Neural progenitor cell (in vitro differentiated cells): ENCODE measurements around the gene LMBRD2. TPM values are rescaled to one million over a fixed set of nuclear protein-coding genes. Genes with fewer than 3 reads are reported as not detected.

Source experiments
- DNase-seq: peaks from one replicate; pipeline ENCODE4 v3.0.0-alpha.2; 2016; ENCODE audit warnings: low spot score
- H2AFZ ChIP-seq: fragments of 200-600 bp; sonication (generic); replicated peaks from 2 replicates; pipeline ENCODE4 v1.6.1; 2016; ENCODE audit warnings: antibody characterized with exemption
- H3F3A ChIP-seq: fragments of 200-600 bp; sonication (generic); 2 replicates; pipeline ENCODE4 v1.6.1; 2016; ENCODE audit warnings: antibody characterized with exemption, low read depth
- H3K27ac ChIP-seq: fragments of 200-600 bp; sonication (generic); 2 replicates; pipeline ENCODE4 v1.5.1; 2016; ENCODE audit warnings: mild to moderate bottlenecking
- H3K27me3 ChIP-seq: fragments of 200-600 bp; sonication (generic); 2 replicates; pipeline ENCODE4 v1.6.1; 2016; ENCODE audit warnings: mild to moderate bottlenecking, moderate library complexity
- H3K36me3 ChIP-seq: fragments of 200-600 bp; sonication (generic); 2 replicates; pipeline ENCODE4 v1.5.1; 2016
- H3K4me1 ChIP-seq: fragments of 200-600 bp; sonication (generic); 2 replicates; pipeline ENCODE4 v1.6.1; 2016; ENCODE audit warnings: mixed run types
- H3K4me2 ChIP-seq: fragments of 200-600 bp; sonication (generic); 2 replicates; pipeline ENCODE4 v1.6.1; 2016
- H3K4me3 ChIP-seq: fragments of 200-600 bp; sonication (generic); 2 replicates; pipeline ENCODE4 v1.5.1; 2016
- H3K79me2 ChIP-seq: fragments of 200-600 bp; sonication (generic); 2 replicates; pipeline ENCODE4 v1.6.1; 2016; ENCODE audit warnings: low read depth
- H3K9ac ChIP-seq: fragments of 200-600 bp; sonication (generic); 2 replicates; pipeline ENCODE4 v1.6.1; 2016
- H3K9me3 ChIP-seq: fragments of 200-600 bp; sonication (generic); 2 replicates; pipeline ENCODE4 v1.5.1; 2016; ENCODE audit warnings: low read depth
- H4K20me1 ChIP-seq: fragments of 200-600 bp; sonication (generic); 2 replicates; pipeline ENCODE4 v1.6.1; 2016; ENCODE audit warnings: low read depth
- H3K27ac Mint-ChIP-seq: 3 replicates; pipeline ENCODE4 v1.8.0; 2021; ENCODE audit warnings: mixed read lengths
- H3K27me3 Mint-ChIP-seq: 2 replicates; pipeline ENCODE4 v1.8.0; 2022; ENCODE audit warnings: low read depth, mild to moderate bottlenecking, inconsistent platforms, moderate library complexity, mixed read lengths; ENCODE audit not compliant: insufficient read depth
- H3K36me3 Mint-ChIP-seq: 3 replicates; pipeline ENCODE4 v1.8.0; 2021; ENCODE audit warnings: mixed read lengths
- H3K4me1 Mint-ChIP-seq: 3 replicates; pipeline ENCODE4 v1.8.0; 2021; ENCODE audit warnings: mixed read lengths
- H3K4me3 Mint-ChIP-seq: 3 replicates; pipeline ENCODE4 v1.8.0; 2021; ENCODE audit warnings: mild to moderate bottlenecking, moderate library complexity, mixed read lengths
- H3K9me3 Mint-ChIP-seq: 3 replicates; pipeline ENCODE4 v1.8.0; 2020; ENCODE audit warnings: mixed read lengths
- EZH2 ChIP-seq: fragments of 200-600 bp; sonication (generic); IDR thresholded peaks from 2 replicates; pipeline ENCODE4 v1.6.1; 2017; ENCODE audit warnings: antibody characterized with exemption, mild to moderate bottlenecking, moderate library complexity
- EZH2phosphoT487 ChIP-seq: fragments of 200-600 bp; sonication (generic); IDR thresholded peaks from 2 replicates; pipeline ENCODE4 v1.6.1; 2017; ENCODE audit warnings: antibody characterized with exemption
- total RNA-seq: library from RNA; depleted of rRNA; stranded (reverse); fragments of >200 nt; gene quantifications from 2 replicates; pipeline ENCODE4 v1.2.3, GENCODE V29; 2015; ENCODE audit warnings: low replicate concordance
- TF ChIP-seq, protein P1 (sequence below): fragments of 200-600 bp; sonication (generic); IDR thresholded peaks from 2 replicates; pipeline ENCODE4 v1.5.1; 2017; ENCODE audit warnings: antibody characterized with exemption, mild to moderate bottlenecking

LMBRD2 gene
- total RNA-seq, 1 donor from 2014 or later, result 11.8 TPM

DNA sequence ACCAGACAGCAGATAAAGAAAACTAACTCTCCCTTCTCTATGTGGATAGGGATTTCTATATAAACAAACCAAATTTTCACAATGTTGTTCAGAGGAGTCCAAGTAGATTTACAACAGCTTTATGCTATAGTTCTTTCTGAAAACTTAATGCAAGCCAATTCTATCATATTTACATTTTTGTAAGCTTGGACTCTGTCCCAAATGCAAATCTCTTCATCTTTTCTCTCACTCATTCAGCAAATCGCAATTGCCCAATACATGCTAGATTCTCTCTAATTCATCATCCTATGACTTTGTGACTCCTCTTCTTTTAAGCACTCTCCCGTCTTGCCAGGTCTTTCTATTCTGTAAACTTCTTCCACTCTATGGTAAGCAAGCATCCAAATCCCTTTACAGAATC lies 45.9 kb downstream of the LMBRD2 start:
- Histone ChIP-seq H3K4me2 (no peak overlapping the region), H3K9ac (no peak overlapping the region), H3K4me1 (no peaks in the 10 kb centered on the region), H3K4me3 (no peak overlapping the region), H2AFZ (no peak overlapping the region), H3K9me3 (no peaks in the 10 kb centered on the region), H3F3A (no peaks in the 10 kb centered on the region), H3K79me2 (no peaks in the 10 kb centered on the region), H3K27me3 (no peaks in the 10 kb centered on the region), H3K36me3 (no peaks in the 10 kb centered on the region), H4K20me1 (no peaks in the 10 kb centered on the region), H3K27ac (no peak overlapping the region)
- DNase-seq, result no peak
- no peaks in the 10 kb centered on the region for H3K27me3 Mint-ChIP-seq
- H3K9me3 Mint-ChIP-seq, result no peaks in the 10 kb centered on the region
- H3K4me3 Mint-ChIP-seq, result no peak overlapping the region
- H3K36me3 Mint-ChIP-seq, result peaks cover 17% of the 10 kb centered on the region
- no peaks in the 10 kb centered on the region for H3K4me1 Mint-ChIP-seq
- H3K27ac Mint-ChIP-seq, result no peak overlapping the region
- TF ChIP-seq EZH2, result no peak
- TF ChIP-seq, protein P1, sequence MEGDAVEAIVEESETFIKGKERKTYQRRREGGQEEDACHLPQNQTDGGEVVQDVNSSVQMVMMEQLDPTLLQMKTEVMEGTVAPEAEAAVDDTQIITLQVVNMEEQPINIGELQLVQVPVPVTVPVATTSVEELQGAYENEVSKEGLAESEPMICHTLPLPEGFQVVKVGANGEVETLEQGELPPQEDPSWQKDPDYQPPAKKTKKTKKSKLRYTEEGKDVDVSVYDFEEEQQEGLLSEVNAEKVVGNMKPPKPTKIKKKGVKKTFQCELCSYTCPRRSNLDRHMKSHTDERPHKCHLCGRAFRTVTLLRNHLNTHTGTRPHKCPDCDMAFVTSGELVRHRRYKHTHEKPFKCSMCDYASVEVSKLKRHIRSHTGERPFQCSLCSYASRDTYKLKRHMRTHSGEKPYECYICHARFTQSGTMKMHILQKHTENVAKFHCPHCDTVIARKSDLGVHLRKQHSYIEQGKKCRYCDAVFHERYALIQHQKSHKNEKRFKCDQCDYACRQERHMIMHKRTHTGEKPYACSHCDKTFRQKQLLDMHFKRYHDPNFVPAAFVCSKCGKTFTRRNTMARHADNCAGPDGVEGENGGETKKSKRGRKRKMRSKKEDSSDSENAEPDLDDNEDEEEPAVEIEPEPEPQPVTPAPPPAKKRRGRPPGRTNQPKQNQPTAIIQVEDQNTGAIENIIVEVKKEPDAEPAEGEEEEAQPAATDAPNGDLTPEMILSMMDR, result no peak
- TF ChIP-seq EZH2phosphoT487, result no peak

DNA sequence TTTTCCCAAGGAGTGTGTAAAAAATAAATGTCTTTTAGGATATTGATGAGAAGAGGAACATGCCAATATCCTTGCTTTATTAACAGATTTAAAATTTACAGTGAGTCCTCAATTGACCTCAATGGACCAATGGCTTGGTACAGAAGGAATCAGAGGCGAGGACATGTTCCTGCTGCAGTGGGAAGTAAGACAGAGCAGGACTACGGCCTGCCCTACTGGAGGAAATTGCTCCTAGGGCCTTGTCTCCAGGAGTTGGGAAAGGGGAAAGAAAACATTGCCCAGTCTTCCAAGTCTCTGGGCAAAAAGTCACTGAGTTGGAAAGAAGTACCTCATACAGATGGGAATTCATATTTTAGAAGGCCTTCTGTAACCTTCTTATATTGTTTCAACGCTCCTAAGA lies 51.9 kb downstream of the LMBRD2 start:
- H3K9me3 Mint-ChIP-seq, result no peaks in the 10 kb centered on the region
- no peaks in the 10 kb centered on the region for H3K9me3 ChIP-seq
- H3K27ac Mint-ChIP-seq, result no peak overlapping the region
- H3K36me3 Mint-ChIP-seq, result no peaks in the 10 kb centered on the region
- no peak overlapping the region for H2AFZ ChIP-seq
- no peaks in the 10 kb centered on the region for H3K36me3 ChIP-seq
- H3K4me2 ChIP-seq, result no peak overlapping the region
- H3F3A ChIP-seq, result no peaks in the 10 kb centered on the region
- H3K27ac ChIP-seq, result no peak overlapping the region
- no peak overlapping the region for H3K9ac ChIP-seq
- H3K4me3 ChIP-seq, result no peak overlapping the region
- no peak for DNase-seq
- no peaks in the 10 kb centered on the region for H3K79me2 ChIP-seq
- TF ChIP-seq EZH2phosphoT487 (no peak), EZH2 (no peak)
- TF ChIP-seq, protein P1, result no peak
- H3K27me3 ChIP-seq, result no peaks in the 10 kb centered on the region
- H4K20me1 ChIP-seq, result no peaks in the 10 kb centered on the region
- H3K4me1 ChIP-seq, result no peaks in the 10 kb centered on the region
- no peak overlapping the region for H3K4me3 Mint-ChIP-seq
- no peaks in the 10 kb centered on the region for H3K4me1 Mint-ChIP-seq
- H3K27me3 Mint-ChIP-seq, result no peaks in the 10 kb centered on the region

DNA sequence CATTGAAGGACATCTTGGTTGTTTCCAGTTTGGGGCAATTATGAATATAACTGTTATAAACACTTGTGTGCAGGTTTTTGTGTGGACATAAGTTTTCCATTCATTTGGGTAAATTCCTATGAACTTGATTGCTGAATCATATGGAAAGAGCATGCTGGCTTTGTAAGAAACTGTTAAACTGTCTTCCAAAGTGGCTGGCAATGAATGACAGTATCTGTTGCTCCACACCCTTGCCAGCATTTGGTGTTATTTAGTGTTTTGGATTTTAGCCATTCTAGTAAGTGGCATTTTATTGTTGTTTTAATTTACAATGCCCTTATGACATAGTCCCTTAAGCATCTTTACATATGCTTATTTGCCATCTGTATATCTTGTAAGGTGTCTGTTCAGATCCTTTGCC lies 55.2 kb downstream of the LMBRD2 start:
- no peak overlapping the region for H3K4me2 ChIP-seq
- H3K4me1 ChIP-seq, result no peaks in the 10 kb centered on the region
- Mint-ChIP-seq H3K9me3 (peaks cover 2% of the 10 kb centered on the region), H3K36me3 (no peaks in the 10 kb centered on the region), H3K4me1 (no peaks in the 10 kb centered on the region), H3K4me3 (no peak overlapping the region), H3K27ac (no peak overlapping the region), H3K27me3 (no peaks in the 10 kb centered on the region)
- H3K27me3 ChIP-seq, result no peaks in the 10 kb centered on the region
- no peaks in the 10 kb centered on the region for H3K9me3 ChIP-seq
- H2AFZ ChIP-seq, result no peak overlapping the region
- no peak overlapping the region for H3K9ac ChIP-seq
- no peak overlapping the region for H3K27ac ChIP-seq
- no peaks in the 10 kb centered on the region for H3K79me2 ChIP-seq
- no peaks in the 10 kb centered on the region for H3K36me3 ChIP-seq
- H3F3A ChIP-seq, result no peaks in the 10 kb centered on the region
- TF ChIP-seq, protein P1, result no peak
- TF ChIP-seq EZH2phosphoT487 (no peak), EZH2 (no peak)
- DNase-seq, result no peak
- H3K4me3 ChIP-seq, result no peak overlapping the region
- H4K20me1 ChIP-seq, result no peaks in the 10 kb centered on the region

DNA sequence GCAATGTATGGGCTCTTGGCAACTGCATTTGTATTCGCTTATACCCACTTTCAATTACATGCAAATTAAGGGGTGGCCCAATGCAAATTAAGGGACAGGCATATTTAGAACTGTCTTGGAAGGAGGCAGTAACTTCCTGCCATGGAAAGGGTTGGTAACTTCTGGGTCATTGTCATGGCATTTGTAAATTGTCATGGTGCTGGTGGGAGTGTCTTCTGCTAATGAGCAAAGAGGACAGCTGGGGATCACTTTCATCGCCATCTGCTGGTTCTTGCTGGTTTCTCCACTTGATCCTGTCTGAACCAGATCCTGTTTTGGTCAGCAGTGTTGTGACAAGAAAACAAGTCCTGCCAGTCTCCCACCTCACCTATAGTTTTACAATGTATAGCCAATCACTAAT lies 61.7 kb downstream of the LMBRD2 start:
- TF ChIP-seq EZH2, result no peak
- TF ChIP-seq, protein P1, result peak; percentile 44
- peak; percentile 29 for DNase-seq
- no peak overlapping the region for H3K4me2 ChIP-seq

More for the DNA sequence above, 61.7 kb downstream of the LMBRD2 start:
- no peak overlapping the region for H3K27ac ChIP-seq
- Mint-ChIP-seq H3K27ac (no peak overlapping the region), H3K27me3 (no peaks in the 10 kb centered on the region), H3K4me1 (no peaks in the 10 kb centered on the region), H3K9me3 (peaks cover 6% of the 10 kb centered on the region), H3K36me3 (no peaks in the 10 kb centered on the region), H3K4me3 (no peak overlapping the region)
- no peaks in the 10 kb centered on the region for H3K79me2 ChIP-seq
- no peaks in the 10 kb centered on the region for H4K20me1 ChIP-seq
- no peaks in the 10 kb centered on the region for H3K9me3 ChIP-seq
- H3K27me3 ChIP-seq, result no peaks in the 10 kb centered on the region
- H2AFZ ChIP-seq, result no peak overlapping the region
- H3F3A ChIP-seq, result no peaks in the 10 kb centered on the region
- H3K4me3 ChIP-seq, result no peak overlapping the region
- H3K4me1 ChIP-seq, result no peaks in the 10 kb centered on the region
- H3K9ac ChIP-seq, result no peak overlapping the region
- H3K36me3 ChIP-seq, result no peaks in the 10 kb centered on the region
